Measurements from ENCODE around the gene WDR91.
"Not testable (repeated sequence)": the region's sequence is repeated elsewhere in the genome, so short reads cannot be mapped to it uniquely, and the experiment has no call there.

Gene WDR91

GRCh38 chr7:135211179-135211945, at the start of gene WDR91:
Gene WDR91, minus strand, starts transcription at chr7:135211526. Its CDS starts 24 bp downstream, at chr7:135211502.
- peak; percentile 95 for DNase-seq (ENCODE audit: low read depth)

GRCh38 chr7:135260470-135260869, 49.1 kb upstream of the WDR91 start:
- DNase-seq (ENCODE audit: low read depth), result no peak

- no peak for DNase-seq (ENCODE audit: low read depth)
These were observed 48.4 kb upstream of the WDR91 start for GRCh38 chr7:135259702-135260101.

- DNase-seq (ENCODE audit: low read depth), result no peak
These were observed 47.3 kb upstream of the WDR91 start for GRCh38 chr7:135258585-135258984.

- DNase-seq (ENCODE audit: low read depth), result no peak
These were observed 46.5 kb upstream of the WDR91 start for GRCh38 chr7:135257790-135258189.

- no peak for DNase-seq (ENCODE audit: low read depth)
These were observed 42.8 kb upstream of the WDR91 start for GRCh38 chr7:135253851-135254771.

GRCh38 chr7:135251496-135252391, 40.4 kb upstream of the WDR91 start:
- no peak for DNase-seq (ENCODE audit: low read depth)

GRCh38 chr7:135248546-135248945, 37.2 kb upstream of the WDR91 start:
- no peak for DNase-seq (ENCODE audit: low read depth)

- no peak for DNase-seq (ENCODE audit: low read depth)
These were observed 36.6 kb upstream of the WDR91 start for GRCh38 chr7:135247746-135248471.

GRCh38 chr7:135246191-135246825, 35.0 kb upstream of the WDR91 start:
- no peak for DNase-seq (ENCODE audit: low read depth)

GRCh38 chr7:135245226-135246190, 34.2 kb upstream of the WDR91 start:
- DNase-seq (ENCODE audit: low read depth), result no peak

GRCh38 chr7:135242096-135242684, 30.9 kb upstream of the WDR91 start:
- DNase-seq (ENCODE audit: low read depth), result no peak

- no peak for DNase-seq (ENCODE audit: low read depth)
These were observed 29.1 kb upstream of the WDR91 start for GRCh38 chr7:135240441-135240840.

GRCh38 chr7:135239263-135239662, 27.9 kb upstream of the WDR91 start:
- no peak for DNase-seq (ENCODE audit: low read depth)

- no peak for DNase-seq (ENCODE audit: low read depth)
These were observed 26.9 kb upstream of the WDR91 start for GRCh38 chr7:135238112-135238744.

GRCh38 chr7:135236727-135237126, 25.4 kb upstream of the WDR91 start:
- DNase-seq (ENCODE audit: low read depth), result no peak

GRCh38 chr7:135235841-135236240, 24.5 kb upstream of the WDR91 start:
- DNase-seq (ENCODE audit: low read depth), result no peak

- DNase-seq (ENCODE audit: low read depth), result no peak
These were observed 23.4 kb upstream of the WDR91 start for GRCh38 chr7:135234727-135235126.

GRCh38 chr7:135234095-135234494, 22.8 kb upstream of the WDR91 start:
- DNase-seq (ENCODE audit: low read depth), result not testable (repeated sequence)

Data from activated T-cell treated with anti-CD3 and anti-CD28 coated beads for 1 hour (primary cell).